ENCODE results near the gene IRAK2. TPM values are rescaled to one million over a fixed set of nuclear protein-coding genes. Genes with fewer than 3 reads are reported as not detected.
A peak's percentile ranks its signal among the peaks of the same experiment; 100 is the strongest.

Gene IRAK2
- total RNA-seq, 1 experiment from 2014 or later = 25.1 TPM

- intact Hi-C loops (cut with micrococcal nuclease; ENCODE audit: unreplicated experiment) (no loop called here), in situ Hi-C loops (cut with HindIII; ENCODE audit: low pct_unique_long_range_greater_than_20kb, low sequenced_read_pairs) (no loop called here)
- Histone ChIP-seq H3K9me3 (ENCODE audit: control insufficient read depth, insufficient read depth, low read depth, low read length) (no peaks in the 10 kb centered on the region), H3K4me1 (ENCODE audit: control insufficient read depth, insufficient read depth, low read length) (no peaks in the 10 kb centered on the region), H3K36me3 (ENCODE audit: control insufficient read depth, insufficient read depth, low read length) (no peaks in the 10 kb centered on the region), H3K4me3 (ENCODE audit: low read depth in 2 of 2, low read length in 2 of 2) (peak overlapping the region; percentile 78 to 95), H3K27me3 (ENCODE audit: control insufficient read depth, insufficient read depth, low read length) (no peaks in the 10 kb centered on the region), H3K27ac (ENCODE audit: low read length) (peak overlapping the region; percentile 81)
- ChIA-PET POLR2A (interaction anchor here (0.6 kb wide), 1 partner anchor 18 kb away, joined by 4 read pairs; no protein-coding TSS in a partner anchor), CTCF (no interaction called here)
- DNase-seq (ENCODE audit: low read depth, low spot score) (no peak), ATAC-seq (peak; percentile 7; the same call in 1 of the 2 replicates)
- BruUV-seq (replicated peaks) = no TSS peak
- no peak for TF ChIP-seq REST (IDR thresholded peaks at IDR 0.05; ENCODE audit: insufficient read depth in 1 of 2, low read depth in 2 of 2, low read length in 1 of 2)
- TF ChIP-seq CTCF (IDR thresholded peaks at IDR 0.05) = no peak
- TF ChIP-seq POLR2AphosphoS5 (IDR thresholded peaks at IDR 0.05; ENCODE audit: low read depth, low read length) = no peak
- TF ChIP-seq TCF7L2 (IDR thresholded peaks at IDR 0.05; ENCODE audit: low read depth, low read length) = no peak
- TF ChIP-seq SIN3A (IDR thresholded peaks at IDR 0.05; ENCODE audit: borderline replicate concordance, insufficient read depth, low read depth, low read length) = no peak
Observed at GRCh38 chr3:10140996-10141546, 23.6 kb upstream of the IRAK2 start.

GRCh38 chr3:10142707-10143560 is 21.8 kb upstream of the IRAK2 start:
- CTCF ChIA-PET = no interaction called here
- POLR2A ChIA-PET = interaction anchor here (0.6 kb wide), 2 partner anchors 61 to 1730 kb away, joined by 3 to 6 read pairs; no protein-coding TSS in a partner anchor
- intact Hi-C loops (cut with micrococcal nuclease; ENCODE audit: unreplicated experiment) (no loop called here), in situ Hi-C loops (cut with HindIII; ENCODE audit: low pct_unique_long_range_greater_than_20kb, low sequenced_read_pairs) (no loop called here)
- H3K4me3 ChIP-seq (ENCODE audit: low read depth in 2 of 2, low read length in 2 of 2) = peak overlapping the region; percentile 78 to 95
- no peaks in the 10 kb centered on the region for H3K36me3 ChIP-seq (ENCODE audit: control insufficient read depth, insufficient read depth, low read length)
- H3K4me1 ChIP-seq (ENCODE audit: control insufficient read depth, insufficient read depth, low read length) = no peaks in the 10 kb centered on the region
- H3K27me3 ChIP-seq (ENCODE audit: control insufficient read depth, insufficient read depth, low read length) = no peaks in the 10 kb centered on the region
- H3K27ac ChIP-seq (ENCODE audit: low read length) = peak overlapping the region; percentile 86
- no TSS peak for BruUV-seq (replicated peaks)
- ATAC-seq (no peak), DNase-seq (ENCODE audit: low read depth, low spot score) (no peak)
- H3K9me3 ChIP-seq (ENCODE audit: control insufficient read depth, insufficient read depth, low read depth, low read length) = no peaks in the 10 kb centered on the region
- TF ChIP-seq CTCF (IDR thresholded peaks at IDR 0.05) (no peak), POLR2AphosphoS5 (IDR thresholded peaks at IDR 0.05; ENCODE audit: low read depth, low read length) (no peak), SIN3A (IDR thresholded peaks at IDR 0.05; ENCODE audit: borderline replicate concordance, insufficient read depth, low read depth, low read length) (no peak), TCF7L2 (IDR thresholded peaks at IDR 0.05; ENCODE audit: low read depth, low read length) (no peak), REST (IDR thresholded peaks at IDR 0.05; ENCODE audit: insufficient read depth in 1 of 2, low read depth in 2 of 2, low read length in 1 of 2) (no peak)

Measured in Panc1 (cell line).